Activated CD4-positive, alpha-beta T cell treated with anti-CD3 and anti-CD28 coated beads, Interleukin-2, Interleukin-4, amounts not matched to agents 100 ng/mL and 50 ng/mL, durations not matched to agents 16 hours and 8 hours (primary cell): Measurements from ENCODE around the gene HSBP1.

ENCODE experiments used
- DNase-seq: peaks from one replicate; pipeline ENCODE4 v3.0.0-alpha.2; 2020; ENCODE audit warnings: low spot score

The HSBP1 gene

DNA sequence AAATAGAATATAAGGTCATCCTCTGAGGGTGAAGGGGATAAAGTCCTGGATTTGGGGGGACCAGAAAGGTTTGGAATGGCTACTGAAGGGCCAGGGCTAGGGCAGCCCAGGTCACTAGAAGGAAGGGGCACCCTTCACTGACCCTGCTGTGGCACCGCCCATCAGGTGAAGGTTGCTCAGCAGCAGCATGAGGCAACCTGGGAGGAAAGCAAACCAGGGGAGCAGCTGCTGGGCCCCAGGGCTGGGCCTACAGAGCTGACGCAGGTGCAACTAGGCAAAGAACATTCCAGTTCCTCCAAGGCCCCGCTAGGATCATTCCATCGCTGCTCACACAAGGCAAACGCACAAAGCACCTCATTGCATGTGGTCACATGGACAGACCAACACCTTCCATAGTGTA, 3.4 kb upstream of the HSBP1 start:
- no peak for DNase-seq

DNA sequence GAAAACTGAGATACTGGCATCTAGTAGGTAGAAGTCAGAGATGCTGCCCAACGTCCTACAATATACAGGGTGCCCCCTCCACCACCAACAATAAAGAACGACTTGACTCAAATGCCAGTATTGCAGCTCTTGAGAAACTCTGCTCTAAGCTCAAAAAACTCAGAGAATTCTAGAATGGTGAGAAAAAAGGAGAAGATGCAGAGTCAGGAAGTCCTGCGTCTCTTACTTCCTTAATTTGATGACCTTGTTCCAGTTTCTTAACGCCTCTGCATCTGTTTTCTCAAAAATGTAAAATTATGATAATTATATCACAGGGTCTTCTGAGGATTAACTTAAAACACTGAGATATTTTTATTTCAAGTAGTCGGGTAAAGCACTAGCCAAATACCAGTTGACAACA, 1.7 kb upstream of the HSBP1 start:
- no peak for DNase-seq

DNA sequence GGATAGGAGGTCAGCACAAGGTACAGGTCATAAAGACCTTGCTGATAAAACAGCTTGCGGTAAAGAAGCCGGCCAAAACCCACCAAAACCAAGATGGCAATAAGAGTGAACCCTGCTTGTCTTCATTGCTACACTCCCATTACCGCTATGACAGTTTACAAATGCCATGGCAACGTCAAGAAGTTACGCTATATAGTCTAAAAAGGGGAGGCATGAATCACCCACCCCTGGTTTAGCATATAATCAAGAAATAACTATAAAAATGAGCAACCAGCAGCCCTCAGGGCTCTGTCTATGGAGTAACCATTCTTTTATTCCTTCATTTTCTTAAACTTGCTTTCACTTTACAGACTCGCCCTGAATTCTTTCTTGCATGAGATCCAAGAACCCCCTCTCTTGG, 1.0 kb upstream of the HSBP1 start:
- DNase-seq, result no peak

DNA sequence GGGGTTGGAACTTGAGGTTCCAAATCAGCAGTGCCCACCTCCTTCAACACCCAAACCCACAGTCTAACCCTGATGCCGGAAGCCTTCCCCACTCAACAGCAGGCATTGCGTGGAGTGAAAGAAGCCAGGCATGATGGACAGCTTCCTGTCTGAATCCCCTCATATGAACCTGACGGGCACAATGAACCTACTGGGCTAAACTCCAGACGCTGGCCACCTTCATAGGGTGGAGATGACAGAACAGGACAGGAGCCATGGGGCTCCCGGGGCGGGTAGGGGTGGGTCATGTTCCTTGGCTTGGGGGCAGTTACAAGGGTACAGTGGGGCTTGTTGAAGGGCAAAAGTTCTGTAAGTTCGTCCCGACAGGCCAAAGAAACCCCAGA, 460 bp upstream of the HSBP1 start:
- no peak for DNase-seq

DNA sequence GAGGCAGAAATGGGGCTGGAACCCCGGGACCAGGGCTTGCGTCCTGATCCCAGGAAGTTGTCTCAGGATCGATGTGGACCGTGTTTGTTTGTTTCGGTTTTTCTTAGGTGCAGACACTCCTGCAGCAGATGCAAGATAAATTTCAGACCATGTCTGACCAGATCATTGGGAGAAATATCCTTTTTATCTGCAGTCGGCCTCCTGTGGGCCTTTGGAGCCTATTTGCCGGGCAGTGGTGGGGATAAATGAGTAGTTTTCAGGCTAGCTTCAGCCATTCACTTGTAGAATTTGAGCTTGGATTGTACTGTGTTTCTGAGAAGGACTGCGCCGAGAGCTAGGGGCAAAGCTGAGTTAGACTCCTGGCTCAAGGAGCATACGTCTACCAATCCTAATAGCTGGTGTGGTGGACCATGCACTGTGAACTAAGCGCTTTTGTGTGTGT, 816 bp downstream of the HSBP1 start:
- DNase-seq, result no peak

DNA sequence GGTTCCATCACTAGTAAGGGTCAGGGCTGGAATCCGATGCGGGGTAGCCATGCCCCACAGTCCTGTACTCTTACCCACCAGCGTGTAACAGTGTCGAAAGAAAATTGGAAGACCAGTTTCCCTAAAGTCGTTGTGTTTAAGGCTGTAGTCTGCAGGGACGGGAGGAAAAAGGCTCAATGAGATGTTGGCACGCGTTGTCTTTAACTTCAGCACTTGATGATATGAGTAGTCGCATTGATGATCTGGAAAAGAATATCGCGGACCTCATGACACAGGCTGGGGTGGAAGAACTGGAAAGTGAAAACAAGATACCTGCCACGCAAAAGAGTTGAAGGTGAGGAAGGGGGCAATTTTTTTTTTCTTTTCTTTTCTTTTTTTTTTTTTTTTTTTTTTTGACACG, 1.3 kb downstream of the HSBP1 start:
- no peak for DNase-seq

DNA sequence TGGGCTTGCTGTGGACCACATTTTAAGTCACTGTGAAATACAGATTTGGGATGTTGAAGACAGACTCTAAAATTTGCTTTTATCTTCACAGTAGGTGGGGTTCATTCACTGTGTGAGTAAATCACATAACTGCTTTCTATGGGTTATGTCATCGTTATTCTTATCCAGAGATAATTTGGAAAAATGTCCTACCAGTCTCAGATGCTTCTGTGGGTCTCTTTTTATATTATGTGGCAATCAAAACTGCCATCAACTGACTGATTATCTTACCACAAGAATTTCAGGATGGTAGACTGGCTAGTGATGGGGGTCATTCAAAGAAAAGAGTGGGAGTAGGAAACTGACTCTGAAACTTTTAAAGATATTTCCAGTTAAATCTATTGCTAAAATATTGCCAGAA, 3.1 kb downstream of the HSBP1 start:
- DNase-seq, result no peak

DNA sequence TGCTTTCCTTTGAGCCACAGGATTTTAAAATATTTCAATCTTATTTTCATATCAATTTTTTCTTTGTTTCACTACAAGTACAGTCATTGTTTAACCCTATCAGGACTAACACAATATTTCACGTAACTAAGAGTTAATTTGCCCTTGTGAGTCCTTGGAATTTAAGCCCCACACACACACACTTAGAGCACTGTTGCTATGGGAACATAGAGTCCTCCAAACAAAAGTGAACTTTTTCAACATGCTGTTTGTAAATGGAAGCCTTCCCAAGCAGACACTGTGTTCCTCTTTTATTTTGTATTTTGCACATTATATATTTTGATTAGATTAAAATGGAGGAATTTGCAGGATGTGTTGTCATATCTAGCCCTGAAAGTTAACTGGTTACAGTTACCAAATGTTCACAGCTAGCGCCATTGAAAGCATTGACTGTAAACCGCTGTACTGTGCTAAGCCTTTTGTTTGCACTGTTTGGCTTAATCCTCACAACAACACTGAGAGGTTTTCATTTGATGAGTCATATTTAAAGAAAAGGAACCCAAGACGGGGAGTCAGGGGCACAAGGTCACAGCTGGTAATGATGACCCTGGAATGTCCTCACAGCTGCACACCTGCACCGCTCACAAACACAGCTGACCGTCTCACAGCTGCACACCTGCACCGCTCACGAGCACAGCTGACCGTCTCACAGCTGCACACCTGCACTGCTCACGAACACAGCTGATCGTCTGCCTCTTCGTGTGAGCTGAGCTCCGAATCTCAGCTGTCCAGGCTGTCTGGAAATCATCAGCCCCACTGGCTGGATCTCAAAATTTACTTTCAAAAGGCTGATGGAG, 6.3 kb downstream of the HSBP1 start:
- DNase-seq, result no peak

DNA sequence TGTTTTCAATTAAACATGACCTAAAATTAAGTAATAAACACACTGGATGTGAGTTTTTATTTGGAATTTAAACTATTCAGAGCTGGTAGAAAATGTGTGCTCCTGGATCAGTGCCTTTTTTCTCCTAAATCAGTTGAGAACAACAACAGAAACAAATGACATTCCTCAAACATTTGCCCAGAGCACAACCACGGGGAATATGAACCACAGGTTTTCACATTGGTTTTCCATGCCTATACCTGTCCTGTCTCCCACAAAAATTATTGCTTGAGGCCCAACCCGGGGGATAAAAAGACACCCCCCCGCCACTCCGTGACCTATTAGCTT, 6.8 kb downstream of the HSBP1 start:
- no peak for DNase-seq

DNA sequence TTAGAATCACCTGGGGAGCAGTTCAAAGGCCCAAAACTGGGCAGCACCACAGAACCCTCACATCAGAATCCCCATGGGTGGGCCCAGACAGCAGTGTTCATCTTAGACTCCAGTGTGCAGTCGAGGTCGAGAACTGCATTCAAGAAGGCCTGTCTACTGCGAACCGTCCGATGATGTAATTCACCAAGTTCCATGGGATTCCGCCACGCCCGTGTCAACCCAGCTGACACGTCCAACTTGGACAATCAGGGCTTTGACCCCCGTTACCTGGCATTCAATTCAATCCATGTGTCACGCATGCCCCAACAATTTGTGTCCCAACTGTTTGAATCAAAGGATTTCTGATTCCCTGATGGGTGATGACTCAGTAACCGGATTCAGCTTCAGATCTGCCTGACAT, 9.2 kb downstream of the HSBP1 start:
- DNase-seq, result no peak

DNA sequence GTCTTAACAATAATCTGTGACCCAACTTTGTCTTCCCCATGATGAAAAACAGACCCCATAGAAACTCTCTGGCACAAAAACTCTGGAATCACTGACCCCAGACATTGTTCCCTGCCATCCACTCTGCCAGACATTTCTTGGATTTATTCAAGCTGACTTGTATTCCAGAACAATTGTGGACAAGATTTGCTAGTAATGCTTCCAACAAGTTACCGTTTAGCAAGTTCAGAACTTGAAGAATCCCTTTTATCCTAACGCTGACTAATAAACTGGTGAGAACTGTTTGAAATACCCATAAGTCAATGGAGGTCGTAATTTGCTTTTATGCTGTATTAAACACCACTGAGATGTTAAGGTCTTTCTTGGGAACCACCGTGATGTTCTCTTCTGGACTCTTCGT, 10.5 kb downstream of the HSBP1 start:
- no peak for DNase-seq

DNA sequence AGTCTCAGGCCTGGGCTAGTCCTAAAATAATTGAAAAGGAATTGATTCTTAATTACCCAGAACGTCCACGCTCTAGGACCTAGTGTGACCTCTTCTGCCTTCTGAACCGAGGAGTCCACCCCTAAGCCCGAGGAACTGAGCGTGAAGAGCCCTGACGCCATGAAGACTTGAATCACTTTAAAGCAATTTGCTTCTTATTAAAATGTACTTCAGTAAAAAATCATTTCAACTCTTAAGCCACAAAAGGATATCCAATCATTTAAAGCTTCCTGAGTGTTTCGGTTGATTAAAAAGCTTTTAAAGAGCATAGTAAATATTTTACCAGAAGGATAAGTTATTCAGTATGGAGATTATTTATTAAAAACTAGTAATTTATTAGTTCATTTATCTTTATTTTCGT, 11.6 kb downstream of the HSBP1 start:
- DNase-seq, result no peak

DNA sequence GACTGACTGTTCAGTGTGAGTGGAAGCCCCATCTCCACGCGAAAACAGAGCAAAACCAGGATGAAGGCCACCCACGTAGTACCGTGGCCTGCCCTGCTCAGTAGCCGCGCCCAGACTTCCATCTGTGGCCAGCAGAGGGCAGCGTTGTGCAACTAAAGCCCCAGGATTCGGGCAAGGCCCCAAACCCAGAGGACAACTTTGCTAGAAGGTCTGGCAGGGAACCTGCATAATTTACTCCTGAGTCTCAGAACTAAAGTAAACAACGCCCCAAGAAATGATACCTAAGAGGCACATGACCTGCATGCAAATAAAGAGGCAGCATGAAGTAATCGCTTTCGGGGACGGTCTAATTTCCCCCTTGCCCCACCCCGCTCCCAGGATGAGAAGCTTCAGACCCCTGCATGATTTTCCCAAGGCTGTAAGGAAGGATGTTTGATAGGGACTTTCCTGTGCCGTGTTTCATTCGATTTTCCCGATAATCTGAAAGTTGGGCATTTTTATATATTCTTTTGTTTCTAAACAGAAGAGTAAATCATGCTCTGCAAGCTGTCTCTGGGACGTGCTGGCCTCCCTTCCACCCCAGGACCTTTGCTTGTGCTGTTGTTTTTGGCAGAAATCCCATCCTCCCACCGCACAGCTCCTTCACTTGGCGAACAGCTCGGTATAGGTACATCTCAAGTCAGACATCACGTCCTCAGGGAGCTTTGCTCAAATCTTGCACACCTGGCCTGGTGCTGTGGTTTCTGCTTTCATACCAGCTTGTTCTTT, 18.6 kb downstream of the HSBP1 start:
- peak; percentile 78 for DNase-seq

DNA sequence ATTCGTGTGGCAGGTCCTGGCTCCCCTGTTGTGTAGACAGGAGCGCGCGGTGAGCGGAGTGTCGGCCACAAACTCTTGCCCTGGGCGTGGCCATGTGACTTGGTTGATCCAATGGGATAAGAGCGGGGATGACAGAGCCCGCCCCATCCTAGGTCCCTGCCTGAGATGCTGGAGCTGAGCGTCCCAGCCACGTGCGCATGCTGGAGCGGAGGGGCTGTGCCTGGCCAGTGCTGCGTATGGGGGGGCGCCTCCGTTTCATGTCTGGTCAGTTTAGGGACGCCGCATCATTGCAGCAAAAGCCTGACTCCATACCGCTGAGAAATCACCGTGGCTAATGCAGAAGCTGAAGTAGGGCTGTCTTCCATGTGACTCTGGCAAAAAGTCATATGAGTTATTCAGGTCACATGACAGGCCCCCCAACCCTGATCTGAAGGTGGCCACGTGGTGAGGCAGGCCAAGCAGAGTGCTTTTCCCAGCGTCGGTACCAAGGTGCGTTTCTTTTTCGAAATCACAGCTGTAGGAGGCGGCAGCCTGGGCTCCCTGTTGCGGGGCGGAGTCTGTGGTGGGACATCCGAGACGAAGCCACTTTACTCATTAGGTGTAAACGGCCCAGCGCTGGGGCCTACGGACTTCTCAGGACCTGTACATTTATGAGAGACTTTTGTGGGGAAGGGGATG, 22.5 kb downstream of the HSBP1 start:
- no peak for DNase-seq

DNA sequence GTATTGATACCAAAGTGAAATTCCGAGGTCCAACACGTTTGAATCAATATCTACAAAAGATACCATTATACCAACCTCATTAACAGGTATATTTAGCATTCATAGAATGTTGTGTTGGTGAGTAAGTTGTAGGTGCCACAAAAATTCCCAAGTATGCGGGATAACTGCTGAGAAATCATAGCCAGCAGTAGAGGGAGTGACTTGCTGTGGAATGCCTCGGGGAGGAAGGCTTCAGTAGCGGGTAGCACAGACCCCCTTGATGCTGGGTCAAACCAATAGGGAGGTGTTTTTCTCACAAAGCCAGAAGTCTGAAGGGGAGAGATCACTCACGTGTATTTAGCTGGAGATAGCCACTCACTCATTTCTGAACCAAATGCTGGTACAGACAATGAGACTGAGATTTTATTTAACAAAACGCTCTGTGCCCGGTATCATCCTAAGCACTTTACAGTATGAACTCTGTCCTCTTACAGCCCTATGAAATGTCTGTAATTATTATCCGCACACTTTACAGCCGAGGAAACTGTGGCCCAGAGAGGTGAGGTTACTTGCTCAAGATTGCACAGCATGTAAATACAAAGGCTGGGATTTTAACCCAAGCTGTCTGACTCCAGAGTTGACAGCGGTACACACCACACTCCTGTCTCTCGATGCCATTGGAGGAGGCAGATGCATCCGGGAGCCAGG, 23.1 kb downstream of the HSBP1 start:
- DNase-seq, result no peak

DNA sequence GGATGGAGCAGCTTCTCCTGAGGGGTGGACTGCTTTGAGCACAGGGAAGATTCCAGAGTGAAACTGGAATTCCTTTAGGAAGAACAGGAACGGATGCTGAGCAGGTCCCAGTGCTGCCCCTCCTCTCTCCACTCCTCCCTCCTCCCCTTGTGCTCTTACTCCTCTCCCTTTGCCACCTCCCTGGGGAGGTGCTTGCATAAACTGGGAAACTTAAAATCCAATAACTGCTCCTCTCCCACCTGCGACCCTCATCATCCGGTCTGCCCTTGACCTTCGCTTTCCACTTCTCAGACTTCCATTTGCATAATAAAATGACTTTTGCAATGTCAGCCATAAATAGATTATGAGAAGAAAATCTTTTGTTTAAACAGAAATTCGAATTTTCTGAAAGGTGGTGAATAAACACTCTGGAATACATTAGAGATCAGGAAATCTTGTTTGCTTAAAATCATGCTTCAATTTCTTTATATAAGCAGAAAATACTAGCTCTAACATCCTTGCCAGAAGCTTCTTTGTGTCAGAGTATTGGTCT, 23.7 kb downstream of the HSBP1 start:
- no peak for DNase-seq

DNA sequence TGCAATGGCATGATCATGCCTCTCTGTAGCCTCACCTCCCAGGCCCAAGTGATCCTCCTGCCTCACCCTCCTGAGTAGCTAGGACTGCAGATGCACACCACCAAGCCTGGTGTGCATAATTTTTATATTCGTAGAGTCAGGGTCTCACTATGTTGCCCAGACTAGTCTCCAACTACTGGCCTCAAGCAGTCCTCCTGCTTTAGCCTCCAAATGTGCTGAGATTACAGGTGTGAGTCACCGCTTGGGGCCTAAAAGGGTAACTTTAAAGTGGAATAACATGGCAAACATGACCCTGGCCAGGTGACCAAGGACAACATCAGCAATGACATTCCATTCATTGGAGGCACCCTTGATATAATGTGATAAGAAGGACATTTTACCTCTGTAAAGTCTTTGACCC, 26.1 kb downstream of the HSBP1 start:
- no peak for DNase-seq

DNA sequence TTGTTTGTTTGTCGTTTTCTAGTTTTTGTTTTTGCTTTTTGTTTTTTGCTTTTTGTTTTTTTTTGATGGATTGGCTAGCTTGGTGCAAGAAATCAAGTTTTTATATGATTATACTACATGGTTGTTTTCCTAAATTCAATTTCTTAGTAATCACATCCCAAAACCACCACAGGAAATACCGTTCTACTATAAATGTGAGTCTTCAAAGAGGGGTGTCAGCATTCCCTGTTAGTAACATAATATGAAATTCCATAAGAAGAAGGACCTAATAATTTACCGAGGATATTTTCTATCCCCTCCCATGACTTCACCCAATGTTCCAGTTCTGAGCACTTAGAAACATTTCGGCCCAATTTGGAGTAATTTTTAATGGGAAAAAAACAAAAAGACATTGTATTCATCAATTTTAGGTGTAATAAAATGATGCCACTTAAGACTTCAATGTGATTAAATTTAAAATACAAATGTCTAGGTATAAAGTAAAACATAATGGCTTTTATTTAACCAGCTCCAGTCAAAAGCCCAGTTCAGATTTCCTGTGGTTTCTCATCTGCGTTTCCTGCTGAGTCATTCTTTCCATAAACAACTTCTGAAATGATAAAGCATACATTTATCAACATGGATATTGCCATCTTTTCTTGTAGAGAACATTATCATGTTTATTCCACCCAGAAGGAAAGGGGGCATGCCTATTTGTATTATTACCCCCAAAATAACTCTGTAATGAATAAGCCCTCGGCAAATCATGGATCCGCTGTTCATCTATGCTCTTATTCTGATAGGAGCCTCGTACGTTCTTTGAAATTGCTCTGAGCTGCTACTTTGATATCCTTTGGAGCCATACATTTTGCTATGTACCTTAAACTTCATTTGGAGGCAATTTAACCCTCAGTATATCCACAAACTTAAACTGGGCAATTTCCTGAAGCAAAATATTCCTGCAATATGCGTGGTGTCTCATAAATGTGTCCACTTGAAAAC, 28.1 kb downstream of the HSBP1 start:
- DNase-seq, result peak; percentile 71

DNA sequence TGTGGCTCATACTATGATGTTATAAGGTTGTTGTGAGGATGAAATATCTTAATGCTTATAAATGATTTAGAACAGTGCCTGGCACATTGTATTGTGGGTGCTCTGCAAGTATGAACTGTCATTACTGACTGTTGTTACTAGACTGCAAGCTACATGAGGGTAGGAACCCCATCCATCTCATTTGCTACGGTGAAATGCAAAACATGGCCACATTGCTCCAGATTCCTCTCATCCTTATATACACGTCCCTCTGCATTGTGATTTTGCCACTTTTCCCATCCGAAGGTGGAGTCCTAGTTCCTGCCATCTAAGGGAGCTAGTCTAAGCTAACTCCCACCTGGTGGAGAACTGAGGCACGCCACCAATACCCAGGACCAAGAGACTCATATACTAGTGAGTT, 29.8 kb downstream of the HSBP1 start:
- DNase-seq, result no peak

DNA sequence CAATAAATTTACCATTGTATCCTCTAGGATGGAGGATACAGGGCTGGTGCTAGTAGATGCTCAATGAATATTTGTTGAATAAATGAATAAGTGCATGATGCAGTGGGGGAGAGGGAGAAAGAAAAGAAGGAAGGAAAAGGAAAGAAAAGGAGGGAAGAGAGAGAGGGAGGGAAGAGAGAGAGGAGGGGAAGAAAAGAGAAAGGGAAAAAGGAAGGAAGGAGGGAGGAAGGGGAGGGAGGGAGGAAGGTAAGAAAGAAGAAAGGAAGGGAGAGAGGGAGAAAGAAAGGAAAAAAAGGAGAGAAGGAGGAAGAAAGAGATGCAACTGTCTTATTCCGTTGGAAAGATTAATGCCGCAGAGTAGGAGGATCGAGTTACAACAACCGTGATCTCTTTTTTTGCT, 30.4 kb downstream of the HSBP1 start:
- no peak for DNase-seq

DNA sequence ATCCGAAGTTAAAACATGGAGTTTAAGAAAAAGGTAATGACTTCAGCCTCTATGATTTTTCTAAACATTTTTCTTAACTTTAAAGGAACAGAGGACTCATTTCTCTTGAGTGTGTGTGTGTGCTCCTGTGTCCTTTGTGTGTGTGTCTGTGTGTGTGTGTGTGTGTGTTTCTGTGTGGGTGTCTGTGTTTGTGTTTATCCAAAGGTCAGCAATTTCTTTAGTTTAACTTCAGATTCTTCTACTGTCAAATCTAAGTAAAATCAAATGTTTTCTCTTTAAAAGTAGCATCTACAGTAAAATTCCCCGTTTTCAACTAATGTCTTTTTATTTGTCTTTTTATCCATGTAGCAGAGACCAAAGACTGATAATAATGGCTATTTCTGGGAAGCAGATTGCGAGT, 31.8 kb downstream of the HSBP1 start:
- DNase-seq, result no peak
